SK-N-SH (cell line): ENCODE results near the gene NUSAP1.

ENCODE experiments used
- CHD2 ChIP-seq: fragments of 150-350 bp; IDR thresholded peaks from 2 replicates; pipeline ENCODE4 v1.6.1; 2018; ENCODE audit warnings: low read length; ENCODE audit not compliant: partially characterized antibody
- CTCF ChIP-seq: fragments of 200-600 bp; sonication (generic); IDR thresholded peaks from 2 replicates; pipeline ENCODE4 v1.6.1; 2017; ENCODE audit warnings: antibody characterized with exemption, mild to moderate bottlenecking, moderate library complexity
- EP300 ChIP-seq, 2 experiments: IDR thresholded peaks; 2 replicates each; pipeline versions ENCODE4 v1.4.0 to v1.6.1; 2012; ENCODE audit warnings: borderline replicate concordance in 1 of 2, low read depth in 1 of 2, low read length in 1 of 2
- GABPA ChIP-seq: IDR thresholded peaks from 2 replicates; pipeline ENCODE4 v1.4.0; 2012; ENCODE audit warnings: low read depth, mild to moderate bottlenecking
- POLR2AphosphoS5 ChIP-seq: IDR thresholded peaks from 2 replicates; pipeline ENCODE4 v1.6.1; 2012; ENCODE audit warnings: low read depth, low read length
- RAD21 ChIP-seq: IDR thresholded peaks from 2 replicates; pipeline ENCODE4 v1.6.1; 2012; ENCODE audit warnings: mild to moderate bottlenecking, low read length
- USF2 ChIP-seq: fragments of 150-350 bp; IDR thresholded peaks from 2 replicates; pipeline ENCODE4 v1.6.1; 2017; ENCODE audit warnings: antibody characterized with exemption, low read length, low read depth, borderline replicate concordance
- ZBTB33 ChIP-seq: IDR thresholded peaks from 2 replicates; pipeline ENCODE4 v1.4.0; 2012; ENCODE audit warnings: low read depth, borderline replicate concordance

GRCh38 chr15:41417418-41418195 is 84.9 kb downstream of the NUSAP1 start:
- TF ChIP-seq USF2 = no peak
- no peak for TF ChIP-seq CTCF
- no peak for TF ChIP-seq GABPA
- no peak for TF ChIP-seq ZBTB33
- TF ChIP-seq POLR2AphosphoS5 = no peak
- no peak for TF ChIP-seq EP300 (IDR thresholded peaks at IDR 0.05; ENCODE audit: borderline replicate concordance in 1 of 2, low read depth in 1 of 2, low read length in 1 of 2)
- no peak for TF ChIP-seq RAD21
- TF ChIP-seq CHD2 = no peak
